SK-N-SH treated with all-trans-retinoic acid at 6 μM for 48 hours (cell line): Measurements from ENCODE around the gene CDH24.

Source experiments
- RARB ChIP-seq: fragments of 250-450 bp; sonication (Bioruptor Pico); IDR thresholded peaks from 2 replicates; pipeline ENCODE4 v1.8.0; 2021; ENCODE audit warnings: mild to moderate bottlenecking, moderate library complexity
- ZFP3 ChIP-seq: fragments of 250-450 bp; sonication (Bioruptor Pico); IDR thresholded peaks from 2 replicates; pipeline ENCODE4 v1.5.0; 2020; ENCODE audit warnings: mild to moderate bottlenecking, moderate library complexity
- ZNF70 ChIP-seq: fragments of 450-650 bp; formaldehyde crosslinking; IDR thresholded peaks from 2 replicates; pipeline ENCODE4 v1.5.0; 2020; ENCODE audit warnings: mild to moderate bottlenecking, moderate library complexity
- TF ChIP-seq, protein P1 (sequence below): fragments of 250-450 bp; sonication (Bioruptor Pico); IDR thresholded peaks from 2 replicates; pipeline ENCODE4 v1.8.0; 2021; ENCODE audit warnings: low read depth, mild to moderate bottlenecking, moderate library complexity, borderline replicate concordance
- TF ChIP-seq, protein P2 (sequence below): fragments of 250-450 bp; sonication (Bioruptor Pico); IDR thresholded peaks from 2 replicates; pipeline ENCODE4 v1.8.0; 2020; ENCODE audit warnings: mild to moderate bottlenecking, moderate library complexity, borderline replicate concordance

DNA sequence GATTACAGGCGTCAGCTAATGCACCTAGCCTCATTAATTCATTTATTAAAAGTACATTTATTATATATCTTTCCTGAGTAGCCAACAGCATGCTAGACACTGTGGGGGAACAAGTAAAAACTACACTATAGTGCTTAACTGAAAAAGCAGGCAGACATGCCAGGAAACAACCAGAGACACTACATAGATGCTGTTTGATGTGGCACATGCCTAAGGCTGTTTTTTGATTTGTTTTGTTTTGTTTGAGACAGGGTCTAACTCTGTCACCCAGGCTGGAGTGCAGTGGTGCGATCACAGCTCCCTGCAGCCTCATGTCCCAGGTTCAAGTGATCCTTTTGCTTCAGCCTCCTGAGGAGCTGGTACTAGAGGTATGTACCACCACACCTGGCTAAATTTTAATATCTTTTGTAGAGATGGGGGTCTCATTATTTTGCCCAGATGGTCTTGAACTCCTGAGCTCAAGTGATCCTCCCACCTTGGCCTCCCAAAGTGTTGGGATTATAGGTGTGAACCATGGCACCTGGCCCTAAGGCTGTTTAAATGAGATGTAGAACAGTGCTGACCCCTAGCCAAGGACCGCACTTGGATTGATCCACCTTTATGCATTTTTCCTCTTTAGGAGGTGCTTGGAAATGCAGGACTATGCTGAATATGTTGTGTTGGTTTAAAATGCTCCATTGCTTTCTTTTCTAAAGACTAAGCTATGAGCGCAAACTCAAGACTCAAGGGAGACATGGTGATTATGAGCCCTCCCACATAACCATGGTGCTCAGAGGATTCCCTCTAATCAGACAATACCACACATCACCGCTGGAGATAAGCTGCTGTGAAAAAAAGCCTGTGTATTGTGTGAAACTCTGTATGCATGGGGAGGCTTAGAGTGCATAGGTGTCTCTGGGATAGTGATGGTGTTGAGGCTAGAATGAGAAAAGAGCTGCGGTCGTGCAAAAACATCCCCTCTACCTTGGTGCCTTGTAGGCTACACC, 36.9 kb downstream of the CDH24 start:
- TF ChIP-seq, protein P1, sequence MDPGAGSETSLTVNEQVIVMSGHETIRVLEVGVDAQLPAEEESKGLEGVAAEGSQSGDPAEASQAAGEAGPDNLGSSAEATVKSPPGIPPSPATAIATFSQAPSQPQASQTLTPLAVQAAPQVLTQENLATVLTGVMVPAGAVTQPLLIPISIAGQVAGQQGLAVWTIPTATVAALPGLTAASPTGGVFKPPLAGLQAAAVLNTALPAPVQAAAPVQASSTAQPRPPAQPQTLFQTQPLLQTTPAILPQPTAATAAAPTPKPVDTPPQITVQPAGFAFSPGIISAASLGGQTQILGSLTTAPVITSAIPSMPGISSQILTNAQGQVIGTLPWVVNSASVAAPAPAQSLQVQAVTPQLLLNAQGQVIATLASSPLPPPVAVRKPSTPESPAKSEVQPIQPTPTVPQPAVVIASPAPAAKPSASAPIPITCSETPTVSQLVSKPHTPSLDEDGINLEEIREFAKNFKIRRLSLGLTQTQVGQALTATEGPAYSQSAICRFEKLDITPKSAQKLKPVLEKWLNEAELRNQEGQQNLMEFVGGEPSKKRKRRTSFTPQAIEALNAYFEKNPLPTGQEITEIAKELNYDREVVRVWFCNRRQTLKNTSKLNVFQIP (CRISPR knock-in tag): no peak
- TF ChIP-seq RARB (CRISPR knock-in tag): no peak
- TF ChIP-seq ZNF70 (CRISPR knock-in tag): no peak
- TF ChIP-seq, protein P2, sequence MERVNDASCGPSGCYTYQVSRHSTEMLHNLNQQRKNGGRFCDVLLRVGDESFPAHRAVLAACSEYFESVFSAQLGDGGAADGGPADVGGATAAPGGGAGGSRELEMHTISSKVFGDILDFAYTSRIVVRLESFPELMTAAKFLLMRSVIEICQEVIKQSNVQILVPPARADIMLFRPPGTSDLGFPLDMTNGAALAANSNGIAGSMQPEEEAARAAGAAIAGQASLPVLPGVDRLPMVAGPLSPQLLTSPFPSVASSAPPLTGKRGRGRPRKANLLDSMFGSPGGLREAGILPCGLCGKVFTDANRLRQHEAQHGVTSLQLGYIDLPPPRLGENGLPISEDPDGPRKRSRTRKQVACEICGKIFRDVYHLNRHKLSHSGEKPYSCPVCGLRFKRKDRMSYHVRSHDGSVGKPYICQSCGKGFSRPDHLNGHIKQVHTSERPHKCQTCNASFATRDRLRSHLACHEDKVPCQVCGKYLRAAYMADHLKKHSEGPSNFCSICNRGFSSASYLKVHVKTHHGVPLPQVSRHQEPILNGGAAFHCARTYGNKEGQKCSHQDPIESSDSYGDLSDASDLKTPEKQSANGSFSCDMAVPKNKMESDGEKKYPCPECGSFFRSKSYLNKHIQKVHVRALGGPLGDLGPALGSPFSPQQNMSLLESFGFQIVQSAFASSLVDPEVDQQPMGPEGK (CRISPR knock-in tag): no peak
- TF ChIP-seq ZFP3 (CRISPR knock-in tag): no peak
